Activated CD8-positive, alpha-beta T cell treated with anti-CD3 and anti-CD28 coated beads for 36 hours (primary cell): ENCODE measurements around the gene MTR. TPM values are rescaled to one million over a fixed set of nuclear protein-coding genes. Genes with fewer than 3 reads are reported as not detected.

ENCODE experiments used
- ATAC-seq: fragments of 200-7000 bp; cut with Tn5 transposase; one replicate; pipeline ENCODE4 v1.10.0; 2021; ENCODE audit warnings: mild to moderate bottlenecking, moderate library complexity
- CTCF ChIA-PET: fragments of 350-600 bp; sonication (Branson Sonifier 250); formaldehyde crosslinking; loops from one replicate; lab custom pipeline; 2021; ENCODE audit warnings: antibody characterized with exemption; lab: Charles Lee
- POLR2A ChIA-PET: fragments of 350-600 bp; sonication (Branson Sonifier 250); formaldehyde crosslinking; loops from one replicate; lab custom pipeline; 2021; ENCODE audit warnings: antibody characterized with exemption; lab: Charles Lee
- DNase-seq: peaks from one replicate; pipeline ENCODE4 v3.0.0-alpha.2; 2020
- H3K27ac Mint-ChIP-seq: one replicate; pipeline ENCODE4 v1.8.0; 2021; ENCODE audit warnings: mild to moderate bottlenecking, mixed read lengths
- H3K27me3 Mint-ChIP-seq: one replicate; pipeline ENCODE4 v1.8.0; 2021; ENCODE audit warnings: mixed read lengths
- H3K36me3 Mint-ChIP-seq: one replicate; pipeline ENCODE4 v1.8.0; 2021; ENCODE audit warnings: low read depth, mixed read lengths
- H3K4me1 Mint-ChIP-seq: one replicate; pipeline ENCODE4 v1.8.0; 2021; ENCODE audit warnings: low read depth, mixed read lengths
- H3K4me3 Mint-ChIP-seq: one replicate; pipeline ENCODE4 v1.8.0; 2021; ENCODE audit warnings: mild to moderate bottlenecking, moderate library complexity, mixed read lengths
- H3K9me3 Mint-ChIP-seq: one replicate; pipeline ENCODE4 v1.8.0; 2021; ENCODE audit warnings: mixed read lengths
- CTCF ChIP-seq: fragments of 200-600 bp; IDR thresholded peaks from one replicate; pipeline ENCODE4 v1.8.0; 2022; ENCODE audit warnings: antibody characterized with exemption, mild to moderate bottlenecking
- intact Hi-C: fragments of 100-400 bp; cut with micrococcal nuclease; formaldehyde crosslinking; loops from one replicate; pipeline ENCODE4 v1.10.0; 2022
- total RNA-seq, 2 experiments: library from RNA; stranded (reverse); gene quantifications; one replicate each; pipeline ENCODE4 v1.2.3, GENCODE V29; 2021

MTR gene
- total RNA-seq, 2 experiments from 2014 or later = 72.4 to 72.7 TPM

GRCh38 chr1:236864211-236864610 lies 69.1 kb downstream of the MTR start:
- POLR2A ChIA-PET = no interaction called here
- CTCF ChIA-PET = no interaction called here
- Mint-ChIP-seq H3K36me3 (peaks cover 70% of the 10 kb centered on the region), H3K27ac (no peak overlapping the region), H3K27me3 (no peaks in the 10 kb centered on the region), H3K9me3 (no peaks in the 10 kb centered on the region), H3K4me1 (peaks cover 28% of the 10 kb centered on the region), H3K4me3 (no peak overlapping the region)
- DNase-seq (no peak), ATAC-seq (no peak)
- no peak for TF ChIP-seq CTCF
- intact Hi-C loops = no loop called here

- Mint-ChIP-seq H3K36me3 (peaks cover 66% of the 10 kb centered on the region), H3K27ac (peak overlapping the region; percentile 36), H3K4me3 (no peak overlapping the region), H3K4me1 (peaks cover 28% of the 10 kb centered on the region), H3K27me3 (no peaks in the 10 kb centered on the region), H3K9me3 (no peaks in the 10 kb centered on the region)
- CTCF ChIA-PET = interaction anchor here (1.3 kb wide), 1 partner anchor 106 kb away, joined by 5 read pairs; no protein-coding TSS in a partner anchor
- no peak for ATAC-seq
- intact Hi-C loops = loop anchor here (5.0 kb wide), 1 partner anchor 103 kb away; no protein-coding TSS in a partner anchor
- no peak for DNase-seq
- POLR2A ChIA-PET = no interaction called here
- no peak for TF ChIP-seq CTCF
These were observed 70.1 kb downstream of the MTR start for GRCh38 chr1:236864996-236865817.

GRCh38 chr1:236865818-236866155 lies 70.7 kb downstream of the MTR start:
- Mint-ChIP-seq H3K9me3 (no peaks in the 10 kb centered on the region), H3K27me3 (no peaks in the 10 kb centered on the region), H3K36me3 (peaks cover 67% of the 10 kb centered on the region), H3K4me3 (no peak overlapping the region), H3K27ac (peak overlapping the region; percentile 36), H3K4me1 (peaks cover 27% of the 10 kb centered on the region)
- DNase-seq (no peak), ATAC-seq (no peak)
- ChIA-PET POLR2A (no interaction called here), CTCF (interaction anchor here (1.3 kb wide), 1 partner anchor 106 kb away, joined by 5 read pairs; no protein-coding TSS in a partner anchor)
- intact Hi-C loops = loop anchor here (5.0 kb wide), 1 partner anchor 103 kb away; no protein-coding TSS in a partner anchor
- TF ChIP-seq CTCF = no peak

GRCh38 chr1:236868625-236869467 lies 73.8 kb downstream of the MTR start:
- POLR2A ChIA-PET = interaction anchor here (0.9 kb wide), 1 partner anchor 71 kb away, joined by 3 read pairs; no protein-coding TSS in a partner anchor
- ATAC-seq (peak; percentile 83), DNase-seq (peak; percentile 54)
- CTCF ChIA-PET = interaction anchor here (0.7 to 2.6 kb wide), 7 partner anchors 11 to 231 kb away, joined by 3 to 26 read pairs (median 4); no protein-coding TSS in a partner anchor
- Mint-ChIP-seq H3K36me3 (peaks cover 47% of the 10 kb centered on the region), H3K4me3 (no peak overlapping the region), H3K27ac (no peak overlapping the region), H3K4me1 (peaks cover 3% of the 10 kb centered on the region), H3K27me3 (no peaks in the 10 kb centered on the region), H3K9me3 (no peaks in the 10 kb centered on the region)
- TF ChIP-seq CTCF = peak; percentile 89
- intact Hi-C loops = loop anchor here (5.0 kb wide), 1 partner anchor 107 kb away; no protein-coding TSS in a partner anchor
